ENCODE results near the gene EEA1.

Gene EEA1

GRCh38 chr12:92938018-92938417, 8.9 kb upstream of the EEA1 start:
- no peak for DNase-seq (ENCODE audit: low read depth, low spot score)

DNA sequence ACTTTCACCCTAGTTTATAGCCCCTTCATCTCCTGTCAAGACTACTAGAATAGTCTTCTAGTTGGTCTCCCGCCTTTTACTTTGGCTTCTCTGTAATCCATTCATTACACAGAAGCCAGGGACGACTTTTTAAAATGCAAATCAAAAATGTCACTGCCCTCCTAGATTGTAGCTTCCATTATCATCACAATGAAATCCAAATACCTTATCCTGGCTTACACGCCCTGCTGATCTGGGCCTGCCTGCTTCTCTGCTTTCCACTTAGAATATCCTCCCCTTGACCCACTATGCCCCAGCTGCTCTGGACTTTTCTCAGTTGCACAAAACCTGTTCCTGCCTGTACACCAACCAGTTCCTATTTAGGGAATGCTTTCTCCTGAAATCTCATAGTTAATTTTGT, 4.5 kb upstream of the EEA1 start:
- DNase-seq (ENCODE audit: low read depth, low spot score), result no peak

DNA sequence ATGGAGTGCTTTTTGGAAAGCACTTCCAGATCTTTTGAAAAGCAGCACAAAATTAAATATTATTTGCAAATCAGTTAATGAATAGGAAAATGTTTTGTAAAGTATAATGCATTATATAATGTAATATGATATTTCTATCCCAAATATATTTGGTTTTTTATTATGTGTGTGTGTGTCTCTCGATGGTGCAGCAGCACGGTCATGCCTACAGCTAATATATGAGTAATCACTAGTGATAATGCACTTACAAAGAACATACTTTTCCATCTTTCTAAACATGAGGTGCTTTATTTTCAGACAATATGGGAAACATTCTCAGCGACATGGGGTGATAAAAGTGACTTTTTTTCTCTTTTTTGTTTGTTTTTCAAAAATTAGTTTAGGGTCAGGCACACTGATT, 1.3 kb upstream of the EEA1 start:
- DNase-seq (ENCODE audit: low read depth, low spot score), result no peak

GRCh38 chr12:92929983-92930382, 888 bp upstream of the EEA1 start:
- DNase-seq (ENCODE audit: low read depth, low spot score), result no peak

DNA sequence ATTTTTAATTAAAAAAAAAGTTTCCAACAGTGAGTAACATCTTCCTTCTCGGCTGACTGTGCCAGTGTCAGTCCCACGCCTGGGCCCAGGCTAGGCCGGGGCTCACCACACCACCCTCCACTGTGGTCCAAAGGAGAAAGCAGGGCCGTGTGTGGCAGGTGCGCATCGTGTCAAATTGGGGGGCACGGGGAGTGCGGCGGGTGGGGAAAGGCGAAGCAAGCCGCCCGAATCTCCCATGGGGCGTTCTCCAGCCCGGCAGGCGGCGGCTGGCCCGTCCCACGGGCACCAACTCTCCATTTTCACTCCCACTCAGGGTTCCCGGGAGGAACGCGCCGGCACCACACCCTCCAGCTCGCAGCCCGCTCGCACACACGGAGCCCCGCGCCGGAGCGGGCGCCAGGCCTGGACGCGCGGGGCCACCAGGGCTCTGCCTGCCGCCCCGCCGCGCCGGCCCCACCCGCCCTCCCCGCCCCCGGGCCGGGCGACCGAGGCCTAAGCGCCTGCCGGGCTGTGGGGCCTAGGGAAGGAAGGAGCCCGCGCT, 604 bp downstream of the EEA1 start:
- DNase-seq (ENCODE audit: low read depth, low spot score), result peak; percentile 28

- no peak for DNase-seq (ENCODE audit: low read depth, low spot score)
Observed at GRCh38 chr12:92927436-92928281, 1.4 kb downstream of the EEA1 start.

DNA sequence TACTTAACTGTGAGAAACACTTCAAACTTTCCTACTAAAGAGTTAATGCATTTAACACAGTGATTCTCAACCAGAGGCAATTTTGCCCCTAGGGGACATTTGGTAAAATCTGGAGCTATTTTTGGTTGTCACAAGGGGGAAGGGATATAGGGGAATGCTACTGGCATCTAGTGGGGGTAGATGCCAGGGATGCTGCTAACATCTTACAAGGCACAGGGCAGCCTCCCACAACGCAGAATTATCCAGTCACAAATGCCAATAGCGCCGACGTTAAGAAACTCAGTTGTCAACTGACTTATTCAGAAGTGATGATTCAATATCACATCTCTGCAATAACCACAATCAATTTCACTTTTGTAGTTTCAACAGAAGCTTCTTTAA, 2.0 kb downstream of the EEA1 start:
- no peak for DNase-seq (ENCODE audit: low read depth, low spot score)

DNA sequence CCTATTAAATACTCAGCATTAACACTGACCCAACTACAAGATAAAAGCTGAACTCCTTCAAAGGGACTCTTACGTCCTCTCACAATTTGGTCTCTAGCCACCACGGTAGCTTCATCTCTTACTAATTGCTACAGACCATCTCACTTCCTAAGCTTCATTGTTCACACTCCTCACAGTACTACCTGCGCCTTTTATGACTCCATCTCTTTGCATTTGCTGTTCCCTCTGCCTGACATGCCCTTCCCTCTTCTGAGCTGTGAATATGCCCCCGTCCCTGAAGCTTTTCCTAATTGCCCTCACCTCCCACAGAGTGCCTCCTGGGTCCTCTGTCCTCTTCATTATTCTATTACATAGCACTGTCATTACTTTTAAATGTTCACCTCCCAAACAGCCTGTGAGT, 2.5 kb downstream of the EEA1 start:
- DNase-seq (ENCODE audit: low read depth, low spot score), result no peak

- DNase-seq (ENCODE audit: low read depth, low spot score), result no peak
Observed at GRCh38 chr12:92921877-92922276, 7.2 kb downstream of the EEA1 start.

GRCh38 chr12:92915365-92915764, 13.7 kb downstream of the EEA1 start:
- DNase-seq (ENCODE audit: low read depth, low spot score), result no peak

DNA sequence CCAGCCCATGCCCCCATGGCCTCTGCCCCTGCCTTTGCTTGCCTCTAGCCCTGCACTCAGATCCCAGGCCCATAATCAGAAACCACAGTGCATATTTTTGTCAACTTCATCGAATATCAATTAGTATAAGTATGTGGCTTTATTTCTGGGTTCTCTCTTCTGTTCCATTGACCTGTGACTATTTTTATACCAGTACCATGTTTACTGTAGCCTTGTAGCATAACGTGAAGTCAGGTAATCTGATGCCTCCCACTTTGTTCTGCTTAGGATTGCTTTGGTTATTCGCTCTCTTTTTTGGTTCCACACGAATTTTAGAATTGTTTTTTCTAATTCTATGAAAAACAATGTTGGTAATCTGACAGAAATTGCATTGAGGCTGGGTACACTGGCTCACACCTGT, 14.9 kb downstream of the EEA1 start:
- no peak for DNase-seq (ENCODE audit: low read depth, low spot score)

- no peak for DNase-seq (ENCODE audit: low read depth, low spot score)
Observed at GRCh38 chr12:92912672-92913071, 16.4 kb downstream of the EEA1 start.

GRCh38 chr12:92912052-92912451, 17.0 kb downstream of the EEA1 start:
- DNase-seq (ENCODE audit: low read depth, low spot score), result no peak

- DNase-seq (ENCODE audit: low read depth, low spot score), result no peak
Observed at GRCh38 chr12:92911339-92911738, 17.8 kb downstream of the EEA1 start.

DNA sequence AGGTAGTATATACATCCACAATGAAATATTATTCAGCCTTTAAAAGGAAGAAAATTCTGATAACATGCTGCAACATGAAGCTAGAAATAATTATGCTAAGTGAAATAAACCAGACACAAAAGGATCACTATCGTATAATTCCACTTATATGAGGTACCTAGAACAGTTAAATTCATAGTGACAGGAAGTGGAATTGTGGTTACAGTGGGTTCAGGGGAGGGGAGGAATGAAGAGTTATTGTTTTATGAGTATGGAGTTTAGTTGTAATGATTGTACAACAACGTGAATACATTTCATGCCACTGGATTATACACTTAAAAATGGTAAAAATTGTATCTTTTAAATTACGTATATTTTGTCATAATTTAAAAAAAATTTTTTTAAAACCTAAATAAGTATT, 21.0 kb downstream of the EEA1 start:
- no peak for DNase-seq (ENCODE audit: low read depth, low spot score)

GRCh38 chr12:92905811-92906554, 23.1 kb downstream of the EEA1 start:
- DNase-seq (ENCODE audit: low read depth, low spot score), result no peak

DNA sequence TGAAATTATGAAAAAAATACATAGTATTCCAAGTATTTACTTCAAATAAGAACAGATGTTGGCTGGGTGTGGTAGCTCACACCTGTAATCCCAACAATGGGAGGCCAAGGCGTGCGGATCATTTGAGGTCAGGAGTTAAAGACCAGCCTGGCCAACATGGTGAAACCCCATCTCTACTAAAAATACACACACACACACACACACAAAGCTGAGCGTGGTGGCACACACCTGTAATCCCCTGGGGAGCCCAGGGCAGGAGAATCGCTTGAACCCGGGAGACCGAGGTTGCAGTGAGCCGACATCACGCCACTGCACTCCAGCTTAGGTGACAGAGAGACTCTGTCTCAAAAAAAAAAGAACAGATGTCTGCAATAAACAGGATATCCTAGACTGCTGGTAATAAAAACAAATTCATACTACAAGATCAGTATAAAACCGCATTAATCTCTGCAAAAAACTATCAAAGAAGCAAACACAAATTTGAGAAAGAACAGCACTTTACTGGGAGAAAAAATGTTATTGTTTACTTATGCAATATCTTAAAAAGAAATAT, 23.8 kb downstream of the EEA1 start:
- no peak for DNase-seq (ENCODE audit: low read depth, low spot score)

- no peak for DNase-seq (ENCODE audit: low read depth, low spot score)
Observed at GRCh38 chr12:92900941-92901340, 28.2 kb downstream of the EEA1 start.

- DNase-seq (ENCODE audit: low read depth, low spot score), result no peak
Observed at GRCh38 chr12:92899386-92900001, 29.6 kb downstream of the EEA1 start.

GRCh38 chr12:92898755-92899154, 30.3 kb downstream of the EEA1 start:
- no peak for DNase-seq (ENCODE audit: low read depth, low spot score)

- DNase-seq (ENCODE audit: low read depth, low spot score), result no peak
Observed at GRCh38 chr12:92897844-92898243, 31.3 kb downstream of the EEA1 start.

GRCh38 chr12:92890601-92891106, 38.4 kb downstream of the EEA1 start:
- no peak for DNase-seq (ENCODE audit: low read depth, low spot score)
